Astrocyte of the spinal cord (primary cell): Measurements from ENCODE around the gene GNAI3.

Source experiments
- DNase-seq: peaks from one replicate; pipeline ENCODE4 v3.0.0; 2011; ENCODE audit warnings: low read depth, low spot score
- H3K4me3 ChIP-seq: 2 replicates; pipeline ENCODE4 v1.5.1; 2011; ENCODE audit warnings: low read depth, mild to moderate bottlenecking, low read length, moderate library complexity
- CTCF ChIP-seq: IDR thresholded peaks from 2 replicates; pipeline ENCODE4 v1.5.1; 2012; ENCODE audit warnings: low read depth, mild to moderate bottlenecking, low read length, inconsistent platforms
- in situ Hi-C: cut with HindIII; loops from 2 replicates; pipeline ENCODE4 v1.10.0; 2017; ENCODE audit warnings: low sequenced_read_pairs

The GNAI3 gene

GRCh38 chr1:109527098-109527811 is 21.2 kb upstream of the GNAI3 start:
- no peak overlapping the region for H3K4me3 ChIP-seq
- no peak for TF ChIP-seq CTCF
- in situ Hi-C loops = no loop called here
- no peak for DNase-seq

GRCh38 chr1:109527846-109528695 is 20.3 kb upstream of the GNAI3 start:
- DNase-seq = no peak
- H3K4me3 ChIP-seq = no peak overlapping the region
- TF ChIP-seq CTCF = no peak
- in situ Hi-C loops = no loop called here

- TF ChIP-seq CTCF = no peak
- in situ Hi-C loops = no loop called here
- H3K4me3 ChIP-seq = no peak overlapping the region
- no peak for DNase-seq
These were observed 19.7 kb upstream of the GNAI3 start for GRCh38 chr1:109528712-109529111.

GRCh38 chr1:109529881-109530456 is 18.4 kb upstream of the GNAI3 start:
- no peak for TF ChIP-seq CTCF
- in situ Hi-C loops = no loop called here
- no peak for DNase-seq
- no peak overlapping the region for H3K4me3 ChIP-seq

- DNase-seq = no peak
These were observed 17.8 kb upstream of the GNAI3 start for GRCh38 chr1:109530457-109531087.

More at GRCh38 chr1:109530457-109531087, 17.8 kb upstream of the GNAI3 start:
- in situ Hi-C loops = no loop called here
- H3K4me3 ChIP-seq = no peak overlapping the region
- TF ChIP-seq CTCF = no peak
